IMR-90 (cell line): ENCODE results near the gene ARGLU1. TPM values are rescaled to one million over a fixed set of nuclear protein-coding genes. Genes with fewer than 3 reads are reported as not detected.
A peak's percentile ranks its signal among the peaks of the same experiment; 100 is the strongest.

Experiments used
- ATAC-seq: fragments of 200-7000 bp; cut with Tn5 transposase; 2 replicates; pipeline ENCODE4 v1.9.1; 2020; ENCODE audit warnings: low read depth, mild to moderate bottlenecking, moderate library complexity
- BruUV-seq: library from RNA; stranded (reverse); fragments of 400-500 nt; replicated peaks from 2 replicates; lab custom pipeline; 2021; lab: Mats Ljungman, UMichigan
- CTCF ChIA-PET: fragments of 300-600 bp; formaldehyde crosslinking; extraction: SDS; loops from one replicate; lab custom pipeline; 2021; ENCODE audit warnings: antibody characterized with exemption; lab: Yijun Ruan, JAX
- POLR2A ChIA-PET: fragments of 300-600 bp; sonication (Branson Sonifier 250); formaldehyde crosslinking; loops from one replicate; lab custom pipeline; 2022; ENCODE audit warnings: antibody characterized with exemption; ENCODE audit not compliant: unreplicated experiment; lab: Charles Lee
- DNase-seq: peaks from one replicate; pipeline ENCODE4 v3.0.0; 2013
- H2AFZ ChIP-seq: replicated peaks from 2 replicates; pipeline ENCODE3; 2013; ENCODE audit warnings: low read length, mild to moderate bottlenecking; ENCODE audit not compliant: poor library complexity
- H2AK5ac ChIP-seq: 2 replicates; pipeline ENCODE4 v1.6.1; 2013; ENCODE audit warnings: low read depth, low read length, inconsistent platforms
- H2AK9ac ChIP-seq: replicated peaks from 2 replicates; pipeline ENCODE3; 2013; ENCODE audit warnings: mild to moderate bottlenecking, low read depth, low read length, moderate library complexity; ENCODE audit not compliant: poor library complexity
- H2BK120ac ChIP-seq: 2 replicates; pipeline ENCODE4 v1.6.1; 2013; ENCODE audit warnings: low read depth, low read length, inconsistent platforms
- H2BK15ac ChIP-seq: 3 replicates; pipeline ENCODE4 v1.6.1; 2013; ENCODE audit warnings: low read depth, low read length, inconsistent platforms
- H2BK20ac ChIP-seq: 2 replicates; pipeline ENCODE4 v1.6.1; 2013; ENCODE audit warnings: low read depth, mild to moderate bottlenecking, inconsistent platforms, low read length, moderate library complexity
- H2BK5ac ChIP-seq: 2 replicates; pipeline ENCODE4 v1.6.1; 2013; ENCODE audit warnings: mild to moderate bottlenecking, low read depth, low read length, inconsistent platforms; ENCODE audit not compliant: poor library complexity, severe bottlenecking
- H3K14ac ChIP-seq: replicated peaks from 2 replicates; pipeline ENCODE4 v1.6.1; 2013; ENCODE audit warnings: low read depth, low read length, inconsistent platforms
- H3K18ac ChIP-seq: 2 replicates; pipeline ENCODE4 v1.6.1; 2013; ENCODE audit warnings: low read depth, low read length, control low read depth
- H3K23ac ChIP-seq: 2 replicates; pipeline ENCODE4 v1.6.1; 2013; ENCODE audit warnings: low read depth, low read length, inconsistent platforms
- H3K27ac ChIP-seq: 2 replicates; pipeline ENCODE4 v1.5.1; 2013; ENCODE audit warnings: mild to moderate bottlenecking, control low read depth, low read length; ENCODE audit not compliant: insufficient read depth
- H3K27me3 ChIP-seq: 2 replicates; pipeline ENCODE4 v1.6.1; 2013; ENCODE audit warnings: low read length; ENCODE audit not compliant: control insufficient read depth, insufficient read depth
- H3K36me3 ChIP-seq: 2 replicates; pipeline ENCODE4 v1.6.1; 2013; ENCODE audit warnings: low read length, mixed read lengths; ENCODE audit not compliant: control insufficient read depth, insufficient read depth
- H3K4ac ChIP-seq: 2 replicates; pipeline ENCODE4 v1.6.1; 2013; ENCODE audit warnings: low read depth, low read length, inconsistent platforms
- H3K4me1 ChIP-seq: 2 replicates; pipeline ENCODE4 v1.6.1; 2013; ENCODE audit warnings: low read length, mixed read lengths; ENCODE audit not compliant: control insufficient read depth, insufficient read depth
- H3K4me2 ChIP-seq: 2 replicates; pipeline ENCODE4 v1.6.1; 2013; ENCODE audit warnings: low read depth, mild to moderate bottlenecking, control low read depth, low read length, moderate library complexity
- H3K4me3 ChIP-seq: 2 replicates; pipeline ENCODE4 v1.5.1; 2013; ENCODE audit warnings: low read depth, mild to moderate bottlenecking, control low read depth, low read length, moderate library complexity; ENCODE audit not compliant: insufficient read depth
- H3K56ac ChIP-seq: 2 replicates; pipeline ENCODE4 v1.6.1; 2013; ENCODE audit warnings: low read length, inconsistent platforms; ENCODE audit not compliant: insufficient read depth; ENCODE audit errors: extremely low read depth
- H3K79me1 ChIP-seq, 2 experiments: 2 replicates each; pipeline ENCODE4 v1.6.1; 2013; ENCODE audit warnings: low read length in 2 of 2, inconsistent platforms in 1 of 2, low read depth in 1 of 2
- H3K9ac ChIP-seq: 2 replicates; pipeline ENCODE4 v1.6.1; 2013; ENCODE audit warnings: low read depth, low read length, control low read depth
- H3K9me1 ChIP-seq: 2 replicates; pipeline ENCODE4 v1.6.1; 2013; ENCODE audit warnings: low read length, inconsistent platforms; ENCODE audit not compliant: insufficient read depth
- H3K9me3 ChIP-seq: 2 replicates; pipeline ENCODE4 v1.6.1; 2013; ENCODE audit warnings: low read length; ENCODE audit not compliant: control insufficient read depth, insufficient read depth
- H4K20me1 ChIP-seq: 2 replicates; pipeline ENCODE4 v1.6.1; 2013; ENCODE audit warnings: low read length, inconsistent platforms; ENCODE audit not compliant: insufficient read depth
- H4K5ac ChIP-seq: 2 replicates; pipeline ENCODE4 v1.6.1; 2013; ENCODE audit warnings: mild to moderate bottlenecking, low read depth, low read length, control low read depth
- H4K8ac ChIP-seq, 2 experiments: 2 replicates each; pipeline ENCODE4 v1.6.1; 2013; ENCODE audit warnings: low read depth in 2 of 2, low read length in 2 of 2, control low read depth in 1 of 2, inconsistent platforms in 1 of 2
- H4K91ac ChIP-seq: 2 replicates; pipeline ENCODE4 v1.6.1; 2013; ENCODE audit warnings: low read depth, low read length, inconsistent platforms; ENCODE audit not compliant: insufficient read depth
- BHLHE40 ChIP-seq: fragments of 150-350 bp; IDR thresholded peaks from 2 replicates; pipeline ENCODE4 v1.6.1; 2016; ENCODE audit warnings: mild to moderate bottlenecking, low read depth, low read length
- CEBPB ChIP-seq: IDR thresholded peaks from 2 replicates; pipeline ENCODE4 v1.6.1; 2012; ENCODE audit warnings: low read depth, low read length, improper control_type of control experiment
- CHD1 ChIP-seq: IDR thresholded peaks from 2 replicates; pipeline ENCODE4 v1.6.1; 2012; ENCODE audit warnings: low read depth, low read length, improper control_type of control experiment
- FOS ChIP-seq: fragments of 150-350 bp; IDR thresholded peaks from 2 replicates; pipeline ENCODE4 v1.6.1; 2016; ENCODE audit warnings: low read depth, low read length
- MAFK ChIP-seq: IDR thresholded peaks from 2 replicates; pipeline ENCODE4 v1.6.1; 2012; ENCODE audit warnings: low read depth, low read length, improper control_type of control experiment
- MAZ ChIP-seq: IDR thresholded peaks from 2 replicates; pipeline ENCODE4 v1.6.1; 2012; ENCODE audit warnings: low read depth, mild to moderate bottlenecking, low read length, improper control_type of control experiment, moderate library complexity, borderline replicate concordance
- MXI1 ChIP-seq: IDR thresholded peaks from 2 replicates; pipeline ENCODE4 v1.6.1; 2012; ENCODE audit warnings: low read depth, mild to moderate bottlenecking, low read length, moderate library complexity, borderline replicate concordance
- NFE2L2 ChIP-seq: fragments of 150-350 bp; IDR thresholded peaks from 2 replicates; pipeline ENCODE4 v1.6.1; 2016; ENCODE audit warnings: low read depth, mild to moderate bottlenecking, low read length
- POLR2A ChIP-seq: IDR thresholded peaks from 2 replicates; pipeline ENCODE4 v1.6.1; 2012; ENCODE audit warnings: mild to moderate bottlenecking, low read depth, low read length
- RAD21 ChIP-seq: IDR thresholded peaks from 2 replicates; pipeline ENCODE4 v1.6.1; 2012; ENCODE audit warnings: low read length, improper control_type of control experiment
- RCOR1 ChIP-seq: IDR thresholded peaks from 2 replicates; pipeline ENCODE4 v1.6.1; 2012; ENCODE audit warnings: mild to moderate bottlenecking, low read length, improper control_type of control experiment; ENCODE audit not compliant: insufficient replicate concordance
- RFX5 ChIP-seq: IDR thresholded peaks from 2 replicates; pipeline ENCODE4 v1.8.0; 2012; ENCODE audit warnings: low read depth, mild to moderate bottlenecking, low read length, moderate library complexity
- SMC3 ChIP-seq: fragments of 150-350 bp; IDR thresholded peaks from 2 replicates; pipeline ENCODE4 v1.6.1; 2016; ENCODE audit warnings: low read depth, mild to moderate bottlenecking, antibody characterized with exemption, low read length, moderate library complexity
- USF2 ChIP-seq: fragments of 150-350 bp; IDR thresholded peaks from 2 replicates; pipeline ENCODE4 v1.6.1; 2017; ENCODE audit warnings: mild to moderate bottlenecking, antibody characterized with exemption, low read length, low read depth
- WGBS, 2 experiments: methylation state at CpG; one replicate each; pipeline versions ENCODE4 v1.1.5 to v1.1.7; 2013; ENCODE audit warnings: missing lambda C conversion rate in 2 of 2; ENCODE audit not compliant: insufficient read length in 1 of 2; ENCODE audit errors: extremely low coverage in 2 of 2; 5-methylcytosine and 5-hydroxymethylcytosine counted together
- dilution Hi-C: fragments of 300-500 bp; cut with HindIII; formaldehyde crosslinking; loops from one replicate; pipeline ENCODE4 v1.14.3; 2018; ENCODE audit warnings: low sequenced_read_pairs; ENCODE audit not compliant: unreplicated experiment
- in situ Hi-C: fragments of 300-500 bp; cut with MboI; formaldehyde crosslinking; loops from 3 replicates; pipeline ENCODE4 v1.14.3; 2019; ENCODE audit warnings: low sequenced_read_pairs, inconsistent platforms, mixed read lengths
- intact Hi-C: fragments of 100-400 bp; cut with micrococcal nuclease; formaldehyde crosslinking; loops from 2 replicates; pipeline ENCODE4 v1.10.0; 2022
- polyA plus RNA-seq, 3 experiments: library from polyadenylated mRNA; depleted of rRNA; stranded (reverse); fragments of >200 nt; gene quantifications; 2 replicates each; pipeline ENCODE4 v1.2.3, GENCODE V29; 2012; ENCODE audit warnings: low replicate concordance in 1 of 3
- total RNA-seq: library from RNA; depleted of rRNA; stranded (reverse); fragments of >200 nt; gene quantifications from 2 replicates; pipeline ENCODE4 v1.2.3, GENCODE V29; 2012
- TF ChIP-seq, protein P1 (sequence below): conservative IDR thresholded peaks from 2 replicates; pipeline ENCODE4 v1.5.1; 2012; ENCODE audit warnings: mild to moderate bottlenecking, low read depth, low read length, improper control_type of control experiment
- TF ChIP-seq, protein P2 (sequence below): fragments of 150-350 bp; IDR thresholded peaks from 2 replicates; pipeline ENCODE4 v1.6.1; 2016; ENCODE audit warnings: low read depth, mild to moderate bottlenecking, low read length, moderate library complexity, borderline replicate concordance

Gene ARGLU1
- total and polyA plus RNA-seq, 2 of the 4 experiments (the other 2 are of a cell fraction): 11.1 to 51.4 TPM

DNA sequence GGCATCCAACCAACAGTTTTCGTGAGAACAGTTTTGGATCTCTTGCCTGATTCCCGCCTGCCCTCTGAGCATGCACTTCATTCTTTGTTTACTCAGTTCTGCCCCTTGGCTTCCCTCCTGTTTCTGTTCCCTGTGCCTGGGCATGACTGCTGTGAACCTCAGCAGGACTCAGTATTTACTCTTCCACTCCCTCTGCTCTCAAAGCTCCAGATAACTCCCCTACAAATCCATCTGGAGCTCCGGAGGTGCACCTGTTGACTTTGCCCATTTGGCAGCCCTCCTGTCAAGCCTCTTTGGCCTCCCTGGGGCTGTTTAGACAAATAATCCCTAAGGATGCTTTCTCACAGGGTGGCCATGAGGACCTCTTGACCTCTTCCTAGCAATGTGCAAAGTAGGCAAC, 34.2 kb upstream of the ARGLU1 start:
- ATAC-seq (no peak), DNase-seq (no peak)
- H3K27ac ChIP-seq: no peak overlapping the region
- H3K9me3 ChIP-seq: no peaks in the 10 kb centered on the region
- ChIA-PET CTCF (no interaction called here), POLR2A (no interaction called here)
- no peaks in the 10 kb centered on the region for H3K36me3 ChIP-seq
- WGBS, 2 experiments: 83% methylated on average over 3 of the region's 3 CpGs; no CpG with 5 or more reads in 1 of the 2 experiments
- H2BK5ac ChIP-seq: no peak overlapping the region
- H3K27me3 ChIP-seq: peaks cover 4% of the 10 kb centered on the region
- H3K79me1 ChIP-seq: no peaks in the 10 kb centered on the region
- no TSS peak for BruUV-seq
- intact Hi-C loops: no loop called here
- H3K4me2 ChIP-seq: no peak overlapping the region
- no peaks in the 10 kb centered on the region for H3K9me1 ChIP-seq
- no peak overlapping the region for H3K4me3 ChIP-seq
- H2BK20ac ChIP-seq: no peak overlapping the region
- no peak overlapping the region for H3K9ac ChIP-seq
- no peak overlapping the region for H3K14ac ChIP-seq
- no peak overlapping the region for H3K56ac ChIP-seq
- no peak overlapping the region for H2BK15ac ChIP-seq
- H3K18ac ChIP-seq: no peak overlapping the region
- H2AK5ac ChIP-seq: no peak overlapping the region
- in situ Hi-C loops: no loop called here
- no peak overlapping the region for H4K5ac ChIP-seq
- no peak overlapping the region for H4K8ac ChIP-seq
- dilution Hi-C loops: no loop called here
- H2BK120ac ChIP-seq: no peak overlapping the region
- H3K4me1 ChIP-seq: no peaks in the 10 kb centered on the region
- H2AFZ ChIP-seq: no peak overlapping the region
- peak overlapping the region; percentile 42 for H2AK9ac ChIP-seq
- no peaks in the 10 kb centered on the region for H4K20me1 ChIP-seq
- TF ChIP-seq CHD1 (no peak), RAD21 (no peak), SMC3 (no peak), CEBPB (no peak), RCOR1 (no peak), RFX5 (no peak), USF2 (no peak), POLR2A (no peak), MAFK (no peak), BHLHE40 (no peak), MXI1 (no peak), FOS (no peak), NFE2L2 (no peak), MAZ (no peak)
- TF ChIP-seq, protein P1, sequence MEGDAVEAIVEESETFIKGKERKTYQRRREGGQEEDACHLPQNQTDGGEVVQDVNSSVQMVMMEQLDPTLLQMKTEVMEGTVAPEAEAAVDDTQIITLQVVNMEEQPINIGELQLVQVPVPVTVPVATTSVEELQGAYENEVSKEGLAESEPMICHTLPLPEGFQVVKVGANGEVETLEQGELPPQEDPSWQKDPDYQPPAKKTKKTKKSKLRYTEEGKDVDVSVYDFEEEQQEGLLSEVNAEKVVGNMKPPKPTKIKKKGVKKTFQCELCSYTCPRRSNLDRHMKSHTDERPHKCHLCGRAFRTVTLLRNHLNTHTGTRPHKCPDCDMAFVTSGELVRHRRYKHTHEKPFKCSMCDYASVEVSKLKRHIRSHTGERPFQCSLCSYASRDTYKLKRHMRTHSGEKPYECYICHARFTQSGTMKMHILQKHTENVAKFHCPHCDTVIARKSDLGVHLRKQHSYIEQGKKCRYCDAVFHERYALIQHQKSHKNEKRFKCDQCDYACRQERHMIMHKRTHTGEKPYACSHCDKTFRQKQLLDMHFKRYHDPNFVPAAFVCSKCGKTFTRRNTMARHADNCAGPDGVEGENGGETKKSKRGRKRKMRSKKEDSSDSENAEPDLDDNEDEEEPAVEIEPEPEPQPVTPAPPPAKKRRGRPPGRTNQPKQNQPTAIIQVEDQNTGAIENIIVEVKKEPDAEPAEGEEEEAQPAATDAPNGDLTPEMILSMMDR: no peak
- TF ChIP-seq, protein P2, sequence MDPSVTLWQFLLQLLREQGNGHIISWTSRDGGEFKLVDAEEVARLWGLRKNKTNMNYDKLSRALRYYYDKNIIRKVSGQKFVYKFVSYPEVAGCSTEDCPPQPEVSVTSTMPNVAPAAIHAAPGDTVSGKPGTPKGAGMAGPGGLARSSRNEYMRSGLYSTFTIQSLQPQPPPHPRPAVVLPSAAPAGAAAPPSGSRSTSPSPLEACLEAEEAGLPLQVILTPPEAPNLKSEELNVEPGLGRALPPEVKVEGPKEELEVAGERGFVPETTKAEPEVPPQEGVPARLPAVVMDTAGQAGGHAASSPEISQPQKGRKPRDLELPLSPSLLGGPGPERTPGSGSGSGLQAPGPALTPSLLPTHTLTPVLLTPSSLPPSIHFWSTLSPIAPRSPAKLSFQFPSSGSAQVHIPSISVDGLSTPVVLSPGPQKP: no peak
- no peak overlapping the region for H4K91ac ChIP-seq
- no peak overlapping the region for H3K4ac ChIP-seq
- no peak overlapping the region for H3K23ac ChIP-seq
